ENCODE data around the gene DAB2IP.
"Not testable (repeated sequence)": the region's sequence is repeated elsewhere in the genome, so short reads cannot be mapped to it uniquely, and the experiment has no call there.

The DAB2IP gene

DNA sequence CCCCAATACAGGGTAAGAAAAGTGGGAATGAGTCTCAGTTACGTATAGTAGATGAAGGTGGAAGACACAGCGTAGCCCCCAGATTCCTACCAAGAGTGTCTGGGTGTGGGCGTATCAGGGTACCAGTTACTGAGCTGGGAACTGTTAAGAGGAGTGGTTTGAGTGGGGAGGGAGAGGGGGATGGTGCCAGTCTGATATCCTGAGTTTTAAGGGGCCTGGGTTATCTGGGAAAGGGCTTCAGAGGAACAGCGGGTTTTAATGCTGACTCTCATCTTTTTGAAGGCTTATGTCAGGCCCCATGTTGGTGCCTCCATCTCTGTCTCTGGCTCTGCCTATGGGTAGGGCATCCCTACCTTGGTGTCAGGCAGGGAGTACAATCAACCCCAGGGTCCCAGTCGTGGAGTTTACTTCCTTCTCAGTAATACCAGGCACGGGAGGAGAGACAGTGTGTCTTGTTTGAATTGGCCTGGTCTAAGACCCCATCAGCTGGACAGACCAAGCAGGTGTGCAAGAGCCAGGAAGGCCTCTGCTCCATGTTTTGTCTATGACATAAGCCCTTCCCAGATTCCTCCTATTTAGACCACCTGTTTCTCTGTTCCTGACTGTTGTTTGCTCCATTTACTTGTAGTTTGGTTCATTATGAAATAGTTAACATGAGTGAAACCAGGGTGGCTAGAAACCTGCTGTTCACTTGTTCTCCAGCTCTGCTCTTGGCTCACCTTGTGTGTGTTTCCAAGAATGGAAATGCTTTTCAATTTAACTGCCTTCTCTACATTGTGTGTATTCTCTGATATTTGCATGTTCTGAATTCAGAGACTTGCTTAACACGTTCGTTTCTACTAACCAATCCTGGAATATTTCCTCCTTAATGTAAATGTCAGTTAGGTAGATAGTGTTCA is 125.6 kb downstream of the DAB2IP start:
- no peak for DNase-seq (ENCODE audit: low spot score)

DNA sequence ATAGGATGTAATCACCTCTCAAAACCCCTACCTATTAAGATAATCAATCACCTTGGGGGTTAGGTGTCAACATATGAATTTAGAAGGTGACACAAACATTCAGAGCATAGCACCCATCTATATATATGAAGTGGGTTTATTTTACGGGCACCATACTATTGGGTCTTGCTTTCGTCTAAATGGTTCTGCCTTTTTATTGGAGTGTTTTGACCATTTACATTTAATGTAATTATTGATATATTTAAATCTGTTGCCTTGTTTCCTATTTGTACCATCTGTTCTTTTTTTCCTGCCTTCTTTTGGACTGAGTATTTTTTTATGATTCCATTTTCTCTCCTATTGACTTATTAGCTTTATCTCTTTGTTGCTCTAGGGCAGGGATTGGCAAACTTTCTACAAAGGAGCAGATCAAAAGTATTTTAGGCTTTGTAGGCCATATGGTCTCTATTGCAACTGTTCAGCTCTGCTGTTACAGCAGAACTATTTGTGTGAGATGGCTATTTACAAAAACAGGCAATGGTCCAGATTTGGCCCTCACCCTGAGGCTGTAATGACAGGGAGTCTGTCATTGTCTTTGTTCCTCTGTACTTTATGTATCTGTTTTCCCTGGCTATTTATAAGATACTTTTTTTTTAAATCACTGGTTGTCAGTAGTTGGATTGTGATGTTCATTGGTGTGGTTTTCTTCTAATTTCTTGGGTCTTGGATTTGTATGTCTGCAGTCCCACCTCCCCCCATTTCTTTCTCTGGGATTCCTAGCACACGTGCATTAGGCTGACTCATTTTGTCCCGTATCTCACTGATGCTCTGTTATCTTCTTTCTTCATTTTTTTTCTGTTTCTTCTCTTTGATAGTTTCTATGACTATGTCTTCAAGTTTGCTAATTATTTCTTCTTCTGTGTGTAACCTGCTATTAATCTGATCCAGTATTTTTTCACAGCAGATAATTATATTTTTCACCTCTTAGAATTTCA is 127.1 kb downstream of the DAB2IP start:
- no peak for DNase-seq (ENCODE audit: low spot score)

GRCh38 chr9:121779381-121780117 is 128.1 kb downstream of the DAB2IP start:
- DNase-seq (ENCODE audit: low spot score), result no peak

DNA sequence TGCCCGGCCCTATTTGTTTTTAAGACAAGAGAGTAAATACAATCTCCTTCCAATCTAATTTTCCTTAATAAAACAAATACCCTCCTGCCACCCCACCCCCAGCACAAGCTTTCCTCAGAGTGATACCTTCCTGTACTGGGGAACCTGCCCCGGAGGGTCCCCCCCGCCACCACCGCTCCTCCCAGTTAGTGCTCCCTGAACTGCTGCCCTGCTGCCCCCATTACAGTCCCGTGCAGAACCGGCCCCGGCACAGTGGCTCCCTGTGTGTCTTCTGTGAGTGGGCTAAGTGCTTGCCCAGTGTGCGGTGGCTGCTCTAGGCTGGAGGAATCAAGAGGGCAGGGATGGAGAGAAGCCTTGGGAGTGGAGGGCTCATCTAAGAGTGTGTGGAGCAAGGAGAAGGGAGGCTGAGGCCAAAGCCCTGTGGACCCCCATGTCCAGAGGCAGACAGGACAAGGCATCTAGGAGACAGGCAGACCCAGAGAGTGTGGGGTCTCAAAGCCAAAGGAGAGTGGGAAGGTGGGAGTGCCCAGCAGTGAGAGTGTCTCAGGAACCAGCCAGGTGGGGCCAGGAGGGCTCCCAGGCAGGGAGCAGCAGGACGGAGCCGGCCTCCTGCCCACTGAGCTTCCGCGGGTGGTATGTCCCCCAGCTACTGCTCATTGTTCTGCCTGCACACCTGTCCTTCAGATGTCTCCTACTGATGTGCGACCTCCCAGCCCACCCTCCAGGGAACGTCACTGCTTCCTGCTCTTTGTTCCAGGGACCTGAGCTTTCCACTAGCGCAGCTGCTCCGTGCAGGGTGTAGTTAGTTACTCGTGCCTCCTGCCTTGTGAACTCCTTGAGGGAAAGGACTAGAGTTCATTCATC is 129.0 kb downstream of the DAB2IP start:
- DNase-seq (ENCODE audit: low spot score), result no peak

- DNase-seq (ENCODE audit: low spot score), result no peak
Measured at GRCh38 chr9:121781145-121781548, 129.7 kb downstream of the DAB2IP start.

DNA sequence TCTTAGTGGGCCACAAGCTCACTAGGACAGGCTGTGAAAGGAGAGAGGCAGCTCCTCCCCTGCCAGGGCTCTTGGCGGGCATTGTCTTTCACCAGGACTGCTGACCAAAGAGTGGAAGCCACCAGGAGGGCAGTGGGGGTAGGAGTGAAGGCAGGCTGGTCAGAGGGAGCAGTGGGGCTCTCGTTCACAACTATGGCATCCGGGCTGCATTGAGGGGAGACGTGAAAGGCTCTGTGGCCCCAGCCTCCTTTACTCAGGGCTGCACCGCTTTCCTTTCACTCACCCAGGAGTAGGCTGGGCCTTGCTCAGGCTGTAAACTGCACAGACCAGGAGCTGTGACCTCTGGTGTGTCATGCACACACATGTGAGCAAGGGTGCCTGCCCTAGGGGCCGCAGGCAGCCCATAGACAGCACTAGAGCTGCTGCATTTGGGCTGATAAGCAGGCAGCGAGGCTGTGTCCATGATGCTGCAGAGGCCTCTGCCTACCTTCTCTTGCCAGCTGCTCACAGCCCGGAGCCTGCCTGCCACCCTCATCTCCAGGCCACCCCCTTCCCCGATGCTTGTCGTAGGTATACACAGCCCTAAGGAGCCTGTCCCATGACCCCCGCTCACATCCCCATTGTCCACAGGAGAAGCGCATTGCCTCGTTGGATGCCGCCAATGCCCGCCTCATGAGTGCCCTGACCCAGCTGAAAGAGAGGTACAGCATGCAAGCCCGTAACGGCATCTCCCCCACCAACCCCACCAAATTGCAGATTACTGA is 130.4 kb downstream of the DAB2IP start:
- no peak for DNase-seq (ENCODE audit: low spot score)

DNA sequence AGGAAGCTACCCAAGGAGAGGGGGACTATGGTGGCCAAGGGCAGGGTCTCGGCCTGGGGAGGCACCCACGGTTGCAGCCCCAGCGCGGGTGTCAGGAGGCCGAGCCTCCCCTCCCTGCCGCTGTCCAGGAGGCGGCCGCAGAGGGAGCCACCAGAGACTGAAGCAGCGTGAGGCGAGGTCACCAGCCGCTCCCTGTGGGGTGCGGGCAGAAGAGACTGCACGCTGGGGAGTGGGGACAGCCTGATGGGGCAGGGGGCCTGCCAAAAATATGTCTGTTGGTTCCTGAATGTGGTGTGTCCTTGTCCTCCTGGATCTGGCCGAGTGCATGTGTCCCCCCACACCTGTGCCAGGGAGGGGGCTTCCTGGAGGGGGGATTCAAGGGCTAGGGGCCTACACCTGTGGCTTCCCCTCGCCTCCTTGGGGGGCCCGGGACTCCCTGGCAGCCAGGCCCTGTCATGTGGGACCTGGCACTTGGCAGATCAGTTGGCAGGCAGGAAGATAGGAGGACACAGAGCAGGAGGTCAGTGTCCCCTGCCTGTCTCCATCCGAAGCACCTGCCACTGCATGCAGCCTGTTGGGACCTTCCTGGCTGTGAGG is 131.2 kb downstream of the DAB2IP start:
- DNase-seq (ENCODE audit: low spot score), result no peak

DNA sequence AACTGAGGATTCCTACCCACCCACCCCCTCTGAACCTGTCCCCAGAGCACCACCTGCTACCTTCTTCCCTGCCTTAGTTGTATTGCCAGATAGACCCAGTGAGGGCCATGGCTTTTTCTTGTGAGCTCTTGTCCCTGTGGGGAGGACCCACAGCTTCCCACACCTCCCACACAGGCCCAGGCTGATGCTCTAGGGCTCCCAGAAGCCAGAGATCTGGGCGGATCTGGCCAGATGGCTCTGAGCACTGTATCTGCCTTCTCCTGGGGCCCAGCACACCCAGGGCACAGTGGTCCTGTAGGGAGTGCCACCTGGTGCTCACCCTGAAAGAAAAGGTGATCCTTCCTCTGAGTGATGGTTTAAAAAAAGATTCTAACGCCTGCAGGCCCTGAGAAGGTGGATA is 131.7 kb downstream of the DAB2IP start:
- no peak for DNase-seq (ENCODE audit: low spot score)

DNA sequence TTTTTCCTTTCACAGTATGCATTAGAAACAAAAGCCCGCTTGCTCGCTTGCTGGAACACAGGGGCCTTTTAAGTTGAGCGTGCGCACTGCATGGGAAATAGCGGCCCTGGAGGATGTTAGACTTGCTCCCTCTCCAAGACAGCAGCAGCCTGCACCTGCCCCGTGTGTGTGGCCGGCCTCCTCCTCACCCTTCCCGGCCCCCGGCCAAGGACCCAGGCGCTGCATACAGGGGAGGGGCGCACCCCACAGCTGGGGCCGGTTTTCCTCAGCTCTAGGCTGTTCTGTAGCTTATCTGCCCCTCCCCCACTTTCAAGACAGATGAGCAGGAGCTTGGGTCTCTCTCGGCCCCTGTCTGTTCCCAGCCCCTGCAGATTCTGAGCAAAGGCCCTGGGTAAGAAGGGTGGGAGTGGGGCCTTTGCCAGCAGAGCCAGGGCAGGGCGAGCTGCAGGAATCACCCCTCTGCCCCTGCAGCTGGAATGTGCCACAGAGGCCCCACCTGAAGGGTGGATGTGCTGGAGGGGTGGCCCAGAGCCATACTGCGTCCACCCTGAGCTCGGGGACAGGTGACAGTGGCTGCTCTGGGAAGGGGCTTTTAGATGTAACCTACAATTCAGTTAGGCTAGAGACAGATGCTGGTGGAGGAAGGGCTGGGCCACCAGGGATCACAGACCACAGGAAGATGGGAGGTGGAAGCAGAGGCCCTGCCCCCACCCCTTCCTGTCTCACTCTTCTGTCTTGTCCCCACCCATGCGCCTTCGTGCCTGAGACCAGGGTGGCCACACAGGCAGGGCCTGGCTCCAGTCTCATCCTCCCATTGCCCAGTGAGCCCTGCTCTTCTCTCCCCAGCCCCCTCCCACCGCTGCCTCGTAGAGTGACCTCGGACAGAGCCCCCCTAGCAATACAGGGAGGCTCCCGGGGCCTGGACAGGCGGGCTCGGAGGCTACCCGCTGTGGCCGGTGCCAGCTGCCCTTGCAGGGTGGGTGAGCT is 132.4 kb downstream of the DAB2IP start:
- DNase-seq (ENCODE audit: low spot score), result no peak

GRCh38 chr9:121784731-121785411 is 133.4 kb downstream of the DAB2IP start:
- DNase-seq (ENCODE audit: low spot score), result no peak

DNA sequence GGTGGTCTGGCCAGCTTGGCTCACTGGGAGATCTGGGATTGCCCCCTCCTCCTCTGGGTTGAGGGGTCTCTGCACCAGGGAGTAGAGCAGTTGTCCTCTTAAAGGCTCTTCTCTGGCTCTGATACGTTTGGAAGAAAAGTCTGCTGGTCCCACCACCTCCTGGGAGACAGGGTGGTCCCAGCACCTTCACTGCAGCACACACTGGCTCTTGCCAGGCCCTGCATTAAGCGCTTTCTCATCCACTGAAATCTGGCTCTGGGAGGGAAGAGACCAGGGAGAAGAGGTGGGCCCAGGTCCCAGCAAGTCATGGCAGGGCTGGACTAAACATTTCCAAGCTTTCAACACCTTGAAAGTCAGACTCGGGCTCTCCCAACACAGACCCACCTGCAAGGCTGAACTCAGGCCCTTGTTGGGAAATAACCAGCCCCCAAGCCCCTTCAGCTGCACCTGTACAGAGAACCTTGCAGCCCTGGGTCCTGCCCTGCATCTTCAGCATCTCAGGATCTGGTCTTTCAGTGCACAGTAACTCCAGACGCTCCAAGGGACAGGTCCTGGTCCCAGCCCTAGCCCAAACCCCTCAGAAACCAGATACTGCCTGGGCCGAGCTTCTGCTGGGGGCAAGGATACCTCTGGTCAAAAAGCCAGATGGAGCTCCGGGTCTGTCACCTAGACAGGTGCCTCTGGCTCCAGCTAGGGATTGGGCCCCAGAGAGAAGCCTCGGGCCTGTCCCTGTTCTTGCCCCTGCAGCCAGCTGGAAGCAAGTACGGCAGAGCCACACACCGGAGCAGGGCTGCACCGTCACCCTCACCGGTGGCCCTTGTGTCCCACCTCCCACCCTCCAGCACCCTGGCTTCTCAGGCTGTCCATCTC is 134.5 kb downstream of the DAB2IP start:
- no peak for DNase-seq (ENCODE audit: low spot score)

GRCh38 chr9:121786543-121786948 is 135.1 kb downstream of the DAB2IP start:
- no peak for DNase-seq (ENCODE audit: low spot score)

- DNase-seq (ENCODE audit: low spot score), result no peak
Measured at GRCh38 chr9:121786998-121787422, 135.6 kb downstream of the DAB2IP start.

DNA sequence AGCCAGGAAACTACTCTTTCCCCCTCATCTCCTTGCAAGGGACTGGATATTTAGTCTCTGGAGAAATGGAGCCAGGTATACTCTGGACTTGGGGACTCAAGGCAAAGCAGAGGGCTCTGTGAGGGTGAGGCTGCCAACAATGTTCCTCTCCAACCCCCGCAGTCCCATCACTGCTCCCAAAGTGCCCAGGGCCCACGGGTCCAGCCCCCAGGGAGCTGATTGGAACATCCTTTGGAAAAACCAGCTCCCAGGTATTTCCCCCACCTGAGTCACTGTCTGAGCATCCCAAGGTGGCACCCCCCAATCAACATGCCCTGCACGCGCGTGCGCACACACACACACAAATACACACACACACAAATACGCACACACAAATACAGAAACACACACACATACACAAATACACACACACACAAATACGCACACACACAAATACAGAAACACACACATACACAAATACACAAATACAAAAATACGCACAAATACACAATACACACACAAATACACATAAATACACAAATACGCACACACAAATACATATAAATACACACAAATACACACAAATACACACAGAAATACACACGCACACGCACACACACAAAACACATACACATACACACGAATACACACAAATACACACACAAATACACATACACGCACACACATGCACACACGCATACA is 137.4 kb downstream of the DAB2IP start:
- no peak for DNase-seq (ENCODE audit: low spot score)

DNA sequence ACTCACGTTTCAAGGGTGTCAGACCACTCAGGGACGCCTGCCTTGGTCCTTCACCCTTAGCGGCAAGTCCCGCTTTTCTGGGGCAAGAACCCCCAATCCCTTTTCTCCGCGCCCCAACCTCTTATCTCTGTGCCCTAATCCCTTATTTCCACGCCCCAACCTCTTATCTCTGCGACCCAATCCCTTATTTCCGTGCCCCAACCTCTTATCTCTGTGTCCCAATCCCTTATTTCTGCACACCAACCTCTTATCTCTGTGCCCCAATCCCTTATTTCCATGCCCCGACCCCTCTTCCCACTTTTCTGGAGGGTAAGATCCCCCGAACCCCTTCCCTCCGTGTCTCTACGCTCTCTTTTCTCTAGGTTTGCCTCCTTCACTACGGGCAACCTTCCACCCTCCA is 139.4 kb downstream of the DAB2IP start:
- DNase-seq (ENCODE audit: low spot score), result no peak

DNA sequence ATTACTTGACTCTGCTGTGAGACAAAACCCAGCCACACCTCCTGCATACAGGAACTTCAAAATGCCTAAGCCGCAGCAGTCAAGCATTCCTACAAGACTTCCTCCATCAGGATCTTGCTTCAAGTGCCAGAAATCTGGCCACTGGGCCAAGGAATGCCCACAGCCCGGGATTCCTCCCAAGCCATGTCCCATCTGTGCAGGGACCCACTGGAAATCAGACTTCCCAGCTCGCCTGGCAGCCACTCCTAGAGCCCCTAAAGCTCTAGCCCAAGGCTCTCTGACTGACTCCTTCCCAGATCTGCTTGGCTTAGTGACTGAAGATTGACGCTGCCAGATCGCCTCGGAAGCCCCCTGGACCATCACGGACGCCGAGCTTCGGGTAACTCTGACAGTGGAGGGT is 141.0 kb downstream of the DAB2IP start:
- not testable (repeated sequence) for DNase-seq (ENCODE audit: low spot score)

All from AG08396 (cell line).